GM19455 (cell line): ENCODE measurements around the gene VPS35L.
"Not testable (repeated sequence)": the region's sequence is repeated elsewhere in the genome, so short reads cannot be mapped to it uniquely, and the experiment has no call there.

Experiments used
- ATAC-seq: cut with Tn5 transposase; IDR thresholded peaks from one replicate; pipeline ENCODE4 v1.9.1; 2021; ENCODE audit not compliant: unreplicated experiment

The VPS35L gene

GRCh38 chr16:19710991-19711545 is 155.6 kb downstream of the VPS35L start:
- ATAC-seq, result no peak

GRCh38 chr16:19711643-19712042 is 156.1 kb downstream of the VPS35L start:
- no peak for ATAC-seq

DNA sequence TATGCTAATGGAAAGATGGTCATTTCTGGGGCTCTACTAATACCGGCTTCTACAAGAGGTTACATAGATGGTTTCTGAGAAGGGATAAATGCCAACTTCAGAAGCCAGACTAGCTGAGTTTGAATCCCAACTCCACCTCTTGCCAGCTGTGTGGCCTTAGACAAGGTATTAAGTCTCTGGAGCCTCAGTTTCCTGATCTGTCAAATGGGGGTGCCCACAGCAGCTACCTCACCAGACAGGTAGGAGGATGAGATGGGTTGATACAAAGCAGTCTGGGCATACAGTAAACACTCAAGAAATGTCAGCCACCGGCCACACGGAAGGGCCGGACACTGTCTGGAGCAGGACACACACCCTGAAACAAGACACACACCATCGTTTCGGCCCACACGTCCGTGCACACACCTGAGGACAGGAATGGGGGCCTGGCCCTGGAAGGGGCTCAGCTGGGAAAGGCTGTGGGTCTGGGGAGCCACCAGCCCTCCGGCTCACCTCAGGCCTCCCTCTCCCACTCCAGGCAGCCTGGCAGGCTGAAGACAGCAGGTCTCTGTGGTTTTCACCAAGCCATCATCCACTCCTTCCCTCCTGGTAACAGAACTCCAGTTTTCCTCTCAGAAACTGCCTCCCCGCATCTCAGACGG is 157.0 kb downstream of the VPS35L start:
- ATAC-seq, result no peak

DNA sequence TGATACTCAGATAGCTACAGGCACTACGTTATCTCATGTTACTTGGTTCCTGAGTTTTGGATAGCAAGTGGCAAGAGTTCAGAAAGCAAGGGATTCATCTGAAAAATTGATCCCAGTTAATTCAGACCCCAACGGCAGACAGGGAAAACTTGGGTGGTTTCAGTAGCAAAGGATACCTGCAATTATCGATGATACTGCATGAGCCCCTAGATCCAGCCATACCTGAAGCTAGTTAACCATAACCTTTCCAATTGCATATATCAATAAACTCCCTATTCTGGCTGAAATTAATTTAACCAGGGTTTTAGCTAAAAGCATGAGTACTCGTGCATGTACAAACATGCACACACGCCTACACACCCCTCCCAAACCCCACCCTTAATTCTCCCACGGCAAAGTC is 158.2 kb downstream of the VPS35L start:
- ATAC-seq, result no peak

DNA sequence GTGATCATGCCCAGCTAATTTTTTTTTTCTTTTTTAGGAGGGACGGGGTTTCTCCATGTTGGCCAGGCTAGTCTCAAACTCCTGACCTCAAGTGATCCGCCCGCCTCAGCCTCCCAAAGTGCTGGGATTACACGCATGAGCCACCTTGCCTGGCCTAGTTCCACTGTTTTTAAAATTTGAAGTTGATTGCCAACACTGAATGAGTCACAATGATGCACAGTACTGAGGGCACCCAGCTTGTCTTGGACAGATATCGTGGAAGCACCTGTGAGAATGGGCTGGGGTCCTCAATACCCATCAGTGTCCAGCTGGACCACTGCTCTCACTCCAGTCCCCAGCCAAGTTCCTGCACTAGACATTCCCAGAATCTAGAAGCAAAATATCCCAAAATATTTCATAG is 160.1 kb downstream of the VPS35L start:
- ATAC-seq, result no peak

DNA sequence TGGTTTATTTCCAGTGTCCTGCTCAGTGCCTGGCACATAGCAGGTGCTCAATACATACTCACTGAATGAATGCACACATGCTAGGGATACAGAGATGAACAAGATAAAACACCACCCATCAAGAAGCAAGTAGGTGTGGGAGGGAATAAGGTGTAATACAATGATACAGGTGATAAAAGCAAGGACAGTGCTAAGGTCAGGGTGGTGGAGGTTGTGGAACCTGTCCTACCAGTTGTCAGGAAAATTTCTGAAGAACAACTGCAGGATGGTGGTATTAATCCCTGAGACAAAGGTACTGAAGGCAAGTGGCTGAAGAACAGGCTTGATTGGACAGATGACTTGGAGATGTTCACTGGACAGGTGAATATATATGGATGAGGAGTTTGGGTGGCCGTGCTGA is 160.7 kb downstream of the VPS35L start:
- no peak for ATAC-seq

DNA sequence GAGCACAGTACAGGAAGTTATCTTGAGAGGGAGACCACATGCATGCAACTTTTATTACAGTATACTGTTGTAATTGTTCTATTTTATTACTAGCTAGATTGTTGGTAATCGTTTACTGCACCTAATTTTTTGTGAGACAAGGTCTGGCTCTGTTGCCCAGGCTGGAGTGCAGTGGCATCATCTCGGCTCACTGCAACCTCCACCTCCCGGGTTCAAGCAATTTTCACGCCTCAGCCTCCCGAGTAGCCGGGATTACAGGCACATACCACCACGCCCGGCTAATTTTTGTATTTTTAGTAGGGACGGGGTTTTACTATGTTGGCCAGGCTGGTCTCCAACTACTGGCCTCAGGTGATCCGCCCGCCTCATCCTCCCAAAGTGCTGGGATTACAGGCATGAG is 161.2 kb downstream of the VPS35L start:
- not testable (repeated sequence) for ATAC-seq

DNA sequence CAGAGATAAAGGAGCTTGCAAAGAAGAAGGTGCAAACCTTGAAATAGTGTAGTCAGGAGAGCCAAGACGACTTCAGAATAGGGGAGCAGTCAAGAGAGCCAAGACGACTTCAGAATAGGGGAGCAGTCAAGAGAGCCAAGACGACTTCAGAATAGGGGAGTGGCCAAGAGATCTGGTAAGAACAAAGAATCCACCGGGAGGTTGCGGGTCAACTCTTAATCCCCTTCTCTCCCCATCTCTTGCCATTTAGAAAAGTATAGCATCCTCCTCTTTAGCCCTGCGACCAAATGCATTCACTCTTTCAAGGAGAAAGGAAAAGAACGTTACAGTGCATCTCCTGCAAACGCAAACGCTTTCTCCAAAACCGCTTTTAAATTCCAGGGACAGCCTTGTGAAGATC is 161.8 kb downstream of the VPS35L start:
- ATAC-seq, result no peak

DNA sequence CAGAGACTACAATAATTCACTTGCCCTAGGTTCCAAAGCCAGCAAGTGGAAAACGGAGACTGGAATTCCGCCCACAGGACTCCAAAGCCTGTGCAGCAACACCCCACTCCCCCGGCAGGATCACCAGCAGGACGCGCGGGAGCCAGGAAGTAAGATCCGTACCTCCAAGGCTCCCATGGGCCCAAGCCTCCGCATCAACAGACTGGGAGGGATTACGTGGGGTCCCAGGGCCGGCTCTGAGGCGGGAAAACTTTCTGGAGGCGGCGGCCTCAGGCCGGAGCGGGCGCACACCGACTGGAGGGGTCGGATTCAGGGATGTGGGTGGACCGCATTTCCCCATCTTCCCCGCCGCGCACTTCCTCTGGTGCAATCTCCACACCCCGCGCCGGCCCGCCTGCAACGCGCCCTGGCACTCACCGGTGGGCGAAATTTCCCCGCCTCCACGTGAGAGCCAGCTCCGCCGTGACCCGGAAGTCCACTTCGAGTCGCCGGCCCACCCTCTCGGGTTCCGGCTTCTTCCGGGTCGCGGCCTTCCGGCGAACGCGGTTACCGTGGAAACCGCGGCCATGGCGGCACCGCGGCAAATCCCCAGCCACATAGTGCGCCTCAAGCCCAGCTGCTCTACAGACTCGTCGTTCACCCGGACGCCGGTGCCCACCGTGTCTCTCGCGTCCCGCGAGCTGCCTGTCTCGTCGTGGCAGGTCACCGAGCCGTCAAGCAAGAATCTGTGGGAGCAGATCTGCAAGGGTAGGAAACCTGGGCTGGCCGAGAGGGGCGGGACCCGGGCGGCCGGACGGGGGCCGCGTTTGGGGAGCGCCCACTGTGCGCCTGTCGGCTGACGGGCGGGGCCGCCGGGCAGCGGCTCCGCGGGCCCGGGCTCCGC is 162.5 kb downstream of the VPS35L start, which contains the start of the genes IQCK and KNOP1:
TSS of gene IQCK (plus strand) at position 531 of the 883 bp plus-strand sequence. CDS start at position 567, 36 bp downstream.
TSS of gene KNOP1 (minus strand) at position 487 of the 883 bp plus-strand sequence. CDS start 3,192 bp downstream, outside the sequence.
- peak; percentile 93 for ATAC-seq

DNA sequence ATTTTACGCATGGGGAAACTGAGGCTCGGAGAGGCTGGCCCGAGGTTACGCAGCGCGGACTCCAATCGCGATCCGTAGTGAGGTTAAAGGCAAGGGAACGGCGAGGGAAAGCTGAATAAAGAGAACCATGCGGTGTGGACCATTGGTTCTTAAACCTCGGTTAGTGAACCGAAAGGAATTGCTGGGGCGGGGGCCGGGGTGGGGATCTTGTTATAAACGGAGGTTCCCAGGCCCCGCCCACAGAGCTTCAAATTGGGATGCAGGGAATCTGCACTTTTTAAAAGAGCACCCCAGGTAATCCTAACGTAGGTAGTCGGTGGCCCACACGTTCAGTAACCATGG is 163.1 kb downstream of the VPS35L start:
- no peak for ATAC-seq

DNA sequence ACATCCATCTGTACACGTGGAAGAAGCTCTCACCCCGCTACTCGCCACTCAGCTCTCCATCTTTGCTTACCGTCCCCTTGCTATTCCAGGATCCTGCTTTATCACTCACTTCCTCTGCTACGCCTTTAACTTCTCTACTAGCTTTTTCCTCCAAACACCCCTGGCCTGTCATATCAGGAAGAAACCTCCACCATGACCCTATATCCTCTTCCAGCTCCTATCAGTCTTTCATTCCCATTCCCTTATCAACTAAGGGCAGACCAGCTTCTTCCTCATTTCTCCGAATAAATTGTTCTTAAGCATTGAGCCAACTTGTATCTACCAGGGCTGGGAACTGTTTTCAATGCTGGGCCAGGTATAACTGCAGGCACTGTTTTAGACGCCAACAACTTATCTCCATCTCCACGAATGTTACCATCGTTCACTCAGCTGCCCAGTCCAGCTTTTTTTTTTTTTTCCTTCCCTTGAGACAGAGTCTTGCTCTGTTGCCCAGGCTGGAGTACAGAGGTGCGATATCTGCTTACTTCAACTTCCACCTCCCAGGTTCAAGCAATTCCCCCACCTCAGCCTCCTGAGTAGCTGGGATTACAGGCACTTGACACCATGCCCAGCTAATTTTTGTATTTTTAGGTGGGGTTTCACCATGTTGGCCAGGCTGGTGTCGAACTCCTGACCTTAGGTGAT is 166.9 kb downstream of the VPS35L start:
- ATAC-seq, result no peak

DNA sequence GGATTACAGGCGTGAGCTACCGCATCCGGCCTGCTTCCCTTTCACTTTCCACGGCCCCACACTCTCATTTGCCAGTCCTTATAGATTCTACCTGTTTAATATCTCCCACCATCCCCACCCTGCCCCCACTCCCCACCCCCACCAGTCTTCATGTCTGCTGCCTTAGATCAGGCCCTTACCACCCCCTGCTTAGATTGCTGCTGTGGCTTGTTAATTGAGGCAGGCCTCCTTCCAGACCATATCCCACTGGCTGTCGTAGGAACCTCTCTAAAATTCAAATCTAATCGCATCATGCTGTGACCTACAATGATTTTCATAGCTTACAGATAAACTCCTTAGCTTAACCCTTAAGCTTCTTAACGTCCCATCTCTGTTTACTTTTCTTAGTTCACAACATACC is 167.5 kb downstream of the VPS35L start:
- ATAC-seq, result no peak

DNA sequence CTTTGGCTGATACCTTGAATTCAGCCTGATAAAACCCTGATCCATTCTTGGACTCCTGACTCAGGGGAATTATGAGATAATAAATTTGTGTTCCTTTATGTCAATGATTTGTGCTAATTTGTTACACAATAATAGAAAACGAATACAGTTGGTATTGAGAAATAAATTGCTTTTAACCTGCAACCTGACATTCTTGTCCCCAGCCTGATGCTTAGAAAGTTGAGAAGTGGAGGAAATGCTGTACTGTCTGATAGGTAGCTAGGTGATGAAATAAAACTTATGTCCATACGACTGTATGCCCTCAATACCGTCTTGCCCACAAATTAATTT is 173.1 kb downstream of the VPS35L start:
- ATAC-seq, result no peak

- no peak for ATAC-seq
Observed at GRCh38 chr16:19733551-19733950, 178.0 kb downstream of the VPS35L start.

DNA sequence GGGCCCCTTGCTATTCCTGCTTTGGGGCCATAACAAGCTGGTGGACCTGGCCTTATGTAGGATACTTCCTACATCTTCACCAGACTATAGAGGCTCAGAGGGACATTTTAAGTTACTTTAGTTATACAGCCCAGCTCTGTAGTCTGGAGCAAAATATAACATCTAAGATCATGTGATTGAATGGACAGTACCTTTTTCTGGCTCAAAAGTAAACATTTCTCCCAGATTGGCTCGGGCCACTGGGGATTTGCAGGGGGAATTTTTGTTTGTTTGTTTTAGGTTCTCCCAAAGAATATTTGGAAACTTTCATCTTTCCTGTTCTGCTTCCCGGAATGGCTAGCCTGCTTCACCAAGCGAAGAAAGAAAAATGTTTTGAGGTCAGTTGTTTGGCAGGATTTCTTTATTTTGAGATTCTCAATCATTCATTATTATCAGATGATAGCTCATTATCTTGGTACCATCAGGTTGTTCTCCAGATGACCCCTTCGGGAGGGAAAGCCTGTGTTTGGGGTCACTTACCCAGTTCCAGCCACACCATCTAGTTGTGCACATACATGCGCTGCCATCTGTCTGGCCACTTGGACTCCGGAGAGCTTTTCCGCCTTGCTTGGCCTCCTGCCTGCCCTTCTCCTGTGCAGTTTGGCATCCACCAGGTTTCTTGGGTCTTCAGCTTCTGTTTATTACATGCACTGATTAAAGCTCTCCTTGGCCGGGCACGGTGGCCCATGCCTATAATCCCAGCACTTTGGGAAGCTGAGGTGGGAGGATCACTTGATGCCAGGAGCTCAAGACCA is 179.8 kb downstream of the VPS35L start:
- ATAC-seq, result no peak

DNA sequence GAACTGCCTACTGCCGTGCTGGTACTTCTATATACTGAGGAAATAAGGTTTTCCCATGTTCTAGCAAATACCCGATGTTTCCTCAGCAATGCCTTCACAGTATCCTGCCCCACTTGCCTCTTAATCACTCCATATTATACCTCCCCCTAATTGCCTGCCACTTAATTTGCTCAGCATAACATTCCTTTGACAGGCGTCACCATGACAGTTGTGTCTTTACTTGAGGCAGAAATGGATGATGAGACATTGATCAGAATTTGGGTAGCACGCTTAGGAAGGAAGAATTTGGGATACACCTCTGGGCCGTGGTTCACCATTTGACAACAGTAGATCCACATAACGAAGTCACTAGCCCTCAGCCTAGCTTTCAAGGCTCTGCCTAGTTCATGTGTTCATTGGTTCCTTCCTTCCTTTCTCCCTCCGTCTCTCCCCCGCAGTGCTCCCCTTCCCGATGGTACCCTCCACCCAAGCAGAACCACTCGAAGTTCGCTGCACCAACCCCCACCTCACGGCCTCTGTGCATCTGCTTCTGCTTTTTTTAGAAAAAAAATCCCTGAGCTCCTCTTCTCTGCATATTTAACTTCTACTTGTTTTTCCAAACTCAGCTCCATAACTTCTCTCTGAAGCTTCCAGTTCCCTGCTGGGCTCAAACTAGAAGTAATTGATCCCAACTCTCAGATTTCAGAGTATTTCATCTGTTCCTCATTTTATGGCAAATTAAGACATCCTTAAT is 182.0 kb downstream of the VPS35L start:
- no peak for ATAC-seq

GRCh38 chr16:19741354-19741753 is 185.9 kb downstream of the VPS35L start:
- no peak for ATAC-seq

DNA sequence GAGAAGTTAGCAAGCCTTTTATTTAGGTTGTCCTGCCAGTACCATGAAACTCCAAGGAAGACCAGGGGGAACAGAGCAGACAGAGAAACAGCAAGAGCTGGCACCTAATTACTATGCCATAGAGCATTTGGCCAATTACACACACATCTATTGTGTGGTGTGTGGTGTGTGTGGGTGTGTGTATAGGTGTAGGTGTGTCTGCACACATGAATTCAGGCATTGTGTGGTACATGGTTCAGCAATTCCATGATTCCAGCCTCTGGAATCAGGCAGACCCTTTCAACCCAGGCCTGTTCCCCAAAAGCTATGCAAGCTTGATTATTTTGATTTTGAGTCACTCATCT is 188.3 kb downstream of the VPS35L start:
- ATAC-seq, result no peak

GRCh38 chr16:19744670-19745069 is 189.2 kb downstream of the VPS35L start:
- ATAC-seq, result no peak

- ATAC-seq, result no peak
Observed at GRCh38 chr16:19745286-19746010, 189.9 kb downstream of the VPS35L start.
